Astrocyte (in vitro differentiated cells and primary cell): ENCODE measurements around the gene CCDC174. TPM values are rescaled to one million over a fixed set of nuclear protein-coding genes. Genes with fewer than 3 reads are reported as not detected.

ENCODE experiments used
- DNase-seq: peaks from one replicate; pipeline ENCODE4 v3.0.0-alpha.2; 2010; ENCODE audit warnings: low read depth
- FAIRE-seq: peaks from 2 replicates; lab custom pipeline; 2011; peaks lifted over from hg19 to GRCh38; lab: Jason Lieb, UNC
- H2AFZ ChIP-seq: 2 replicates; pipeline ENCODE4 v1.6.0; 2012; ENCODE audit warnings: low read depth, low read length, inconsistent platforms
- H3K27ac ChIP-seq: 2 replicates; pipeline ENCODE4 v1.5.1; 2011; ENCODE audit warnings: low read depth, low read length, inconsistent platforms
- H3K27me3 ChIP-seq: 2 replicates; pipeline ENCODE4 v1.6.0; 2011; ENCODE audit warnings: low read length, inconsistent platforms; ENCODE audit not compliant: insufficient read depth
- H3K36me3 ChIP-seq: 2 replicates; pipeline ENCODE4 v1.5.1; 2011; ENCODE audit warnings: low read length, inconsistent platforms; ENCODE audit not compliant: insufficient read depth
- H3K4me1 ChIP-seq: 2 replicates; pipeline ENCODE4 v1.5.1; 2011; ENCODE audit warnings: low read length, inconsistent platforms; ENCODE audit not compliant: insufficient read depth
- H3K4me2 ChIP-seq: 2 replicates; pipeline ENCODE4 v1.6.0; 2012; ENCODE audit warnings: low read length, inconsistent platforms
- H3K4me3 ChIP-seq: 2 replicates; pipeline ENCODE4 v1.5.1; 2011; ENCODE audit warnings: low read depth, mild to moderate bottlenecking, low read length, inconsistent platforms; ENCODE audit not compliant: insufficient read depth
- H3K79me2 ChIP-seq: 2 replicates; pipeline ENCODE4 v1.6.0; 2012; ENCODE audit warnings: mild to moderate bottlenecking, low read length, inconsistent platforms; ENCODE audit not compliant: insufficient read depth
- H3K9ac ChIP-seq: 2 replicates; pipeline ENCODE4 v1.6.0; 2012; ENCODE audit warnings: mild to moderate bottlenecking, low read length, inconsistent platforms
- H3K9me3 ChIP-seq: 2 replicates; pipeline ENCODE4 v1.5.1; 2012; ENCODE audit warnings: low read depth, mild to moderate bottlenecking, low read length, inconsistent platforms; ENCODE audit not compliant: insufficient read depth
- H4K20me1 ChIP-seq: 2 replicates; pipeline ENCODE4 v1.6.0; 2012; ENCODE audit warnings: low read length, inconsistent platforms; ENCODE audit not compliant: insufficient read depth
- H3K27ac Mint-ChIP-seq: one replicate; pipeline ENCODE4 v1.8.0; 2021; ENCODE audit warnings: mild to moderate bottlenecking, mixed read lengths; ENCODE audit not compliant: unreplicated experiment
- H3K27me3 Mint-ChIP-seq: one replicate; pipeline ENCODE4 v1.8.0; 2021; ENCODE audit warnings: low read depth, mixed read lengths; ENCODE audit not compliant: unreplicated experiment
- H3K36me3 Mint-ChIP-seq: one replicate; pipeline ENCODE4 v1.8.0; 2021; ENCODE audit warnings: low read depth, mixed read lengths; ENCODE audit not compliant: unreplicated experiment
- H3K4me1 Mint-ChIP-seq: one replicate; pipeline ENCODE4 v1.8.0; 2021; ENCODE audit warnings: low read depth, mixed read lengths; ENCODE audit not compliant: unreplicated experiment
- H3K4me3 Mint-ChIP-seq: one replicate; pipeline ENCODE4 v1.8.0; 2021; ENCODE audit warnings: mild to moderate bottlenecking, moderate library complexity, mixed read lengths; ENCODE audit not compliant: unreplicated experiment
- H3K9me3 Mint-ChIP-seq: one replicate; pipeline ENCODE4 v1.8.0; 2021; ENCODE audit warnings: mild to moderate bottlenecking, mixed read lengths; ENCODE audit not compliant: unreplicated experiment
- CTCF ChIP-seq: IDR thresholded peaks from 2 replicates; pipeline ENCODE4 v1.5.1; 2011; ENCODE audit warnings: low read depth, mild to moderate bottlenecking, inconsistent platforms, low read length, moderate library complexity; ENCODE audit not compliant: insufficient read depth
- EZH2 ChIP-seq: IDR thresholded peaks from 2 replicates; pipeline ENCODE4 v1.6.1; 2012; ENCODE audit warnings: mild to moderate bottlenecking, low read length, inconsistent platforms; ENCODE audit not compliant: insufficient read depth
- total RNA-seq: library from RNA; stranded (reverse); gene quantifications from 2 replicates; pipeline ENCODE4 v1.2.1, GENCODE V29; 2021

The CCDC174 gene
- total RNA-seq, 1 donor from 2014 or later = 17.4 TPM

GRCh38 chr3:14621093-14621492, 30.5 kb upstream of the CCDC174 start:
- no peak overlapping the region for H3K4me3 ChIP-seq
- Mint-ChIP-seq H3K4me1 (peaks cover 19% of the 10 kb centered on the region), H3K27ac (no peak overlapping the region), H3K4me3 (no peak overlapping the region), H3K9me3 (peaks cover 3% of the 10 kb centered on the region), H3K36me3 (no peaks in the 10 kb centered on the region), H3K27me3 (peaks cover 7% of the 10 kb centered on the region)
- H3K9me3 ChIP-seq = no peaks in the 10 kb centered on the region
- H3K27me3 ChIP-seq = peaks cover 4% of the 10 kb centered on the region
- H3K4me2 ChIP-seq = no peak overlapping the region
- H3K4me1 ChIP-seq = no peaks in the 10 kb centered on the region
- FAIRE-seq = no peak
- H2AFZ ChIP-seq = no peak overlapping the region
- no peak overlapping the region for H3K27ac ChIP-seq
- no peak overlapping the region for H3K9ac ChIP-seq
- no peaks in the 10 kb centered on the region for H3K79me2 ChIP-seq
- H4K20me1 ChIP-seq = no peaks in the 10 kb centered on the region
- H3K36me3 ChIP-seq = no peaks in the 10 kb centered on the region
- DNase-seq = no peak
- no peak for TF ChIP-seq EZH2

GRCh38 chr3:14622368-14622767, 29.2 kb upstream of the CCDC174 start:
- Histone ChIP-seq H3K27me3 (peaks cover 4% of the 10 kb centered on the region), H2AFZ (no peak overlapping the region), H3K79me2 (no peaks in the 10 kb centered on the region), H3K4me2 (no peak overlapping the region), H3K9me3 (no peaks in the 10 kb centered on the region), H3K4me1 (peaks cover 7% of the 10 kb centered on the region), H3K27ac (no peak overlapping the region), H4K20me1 (no peaks in the 10 kb centered on the region), H3K36me3 (no peaks in the 10 kb centered on the region), H3K4me3 (no peak overlapping the region), H3K9ac (no peak overlapping the region)
- Mint-ChIP-seq H3K9me3 (peaks cover 3% of the 10 kb centered on the region), H3K27me3 (peaks cover 7% of the 10 kb centered on the region), H3K27ac (no peak overlapping the region), H3K4me3 (no peak overlapping the region), H3K36me3 (no peaks in the 10 kb centered on the region), H3K4me1 (peaks cover 22% of the 10 kb centered on the region)
- no peak for FAIRE-seq
- TF ChIP-seq EZH2 (no peak), CTCF (no peak)
- no peak for DNase-seq

- no peak overlapping the region for H3K4me3 ChIP-seq
- peaks cover 10% of the 10 kb centered on the region for H3K4me1 ChIP-seq
- H3K27ac Mint-ChIP-seq = no peak overlapping the region
- DNase-seq = no peak
- peaks cover 4% of the 10 kb centered on the region for H3K27me3 ChIP-seq
- peaks cover 18% of the 10 kb centered on the region for H3K4me1 Mint-ChIP-seq
- FAIRE-seq = no peak
- H3K9me3 Mint-ChIP-seq = peaks cover 3% of the 10 kb centered on the region
- H3K36me3 ChIP-seq = no peaks in the 10 kb centered on the region
- H3K9me3 ChIP-seq = peaks cover 5% of the 10 kb centered on the region
- no peaks in the 10 kb centered on the region for H4K20me1 ChIP-seq
- peaks cover 7% of the 10 kb centered on the region for H3K27me3 Mint-ChIP-seq
- no peaks in the 10 kb centered on the region for H3K36me3 Mint-ChIP-seq
- H3K9ac ChIP-seq = no peak overlapping the region
- no peak overlapping the region for H2AFZ ChIP-seq
- H3K4me2 ChIP-seq = no peak overlapping the region
- H3K27ac ChIP-seq = no peak overlapping the region
- TF ChIP-seq EZH2 (no peak), CTCF (no peak)
- H3K79me2 ChIP-seq = no peaks in the 10 kb centered on the region
- H3K4me3 Mint-ChIP-seq = no peak overlapping the region
Observed at GRCh38 chr3:14623569-14624051, 28.0 kb upstream of the CCDC174 start.
